Body of pancreas (tissue), 4 donors: Measurements from ENCODE around the gene FMNL2. TPM values are rescaled to one million over a fixed set of nuclear protein-coding genes. Genes with fewer than 3 reads are reported as not detected.

ENCODE experiments used
- ATAC-seq: fragments of 150-250 bp; one replicate; pipeline ENCODE4 v1.9.1; 2016
- DNase-seq, 4 donors: peaks; one replicate each; pipeline ENCODE4 v3.0.0-alpha.2; 2019
- H3K27ac ChIP-seq, 4 donors: fragments of 200-600 bp; sonication (generic); 1 replicate in 3 of 4; 2 replicates in 1 of 4; pipeline versions ENCODE4 v1.5.1 to v1.6.1; 2016 to 2019; ENCODE audit warnings: mild to moderate bottlenecking in 1 of 4, mixed read lengths in 1 of 4, moderate library complexity in 1 of 4
- H3K27me3 ChIP-seq, 2 donors: fragments of 200-600 bp; sonication (generic); one replicate each; pipeline ENCODE4 v1.6.0; 2016; ENCODE audit warnings: mild to moderate bottlenecking in 1 of 2
- H3K36me3 ChIP-seq, 2 donors: fragments of 200-600 bp; sonication (generic); replicated peaks in 1 of 2; 2 replicates each; pipeline ENCODE4 v1.5.1; 2016; ENCODE audit warnings: low read depth in 2 of 2; ENCODE audit not compliant: insufficient read depth in 1 of 2
- H3K4me1 ChIP-seq: fragments of 200-600 bp; sonication (generic); one replicate; pipeline ENCODE4 v1.6.0; 2016
- H3K4me3 ChIP-seq, 2 donors: fragments of 200-600 bp; sonication (generic); 1 replicate in 1 of 2; 2 replicates in 1 of 2; pipeline ENCODE4 v1.5.1; 2016 to 2019
- H3K9me3 ChIP-seq, 3 donors: fragments of 200-600 bp; sonication (generic); 1 replicate in 2 of 3; 2 replicates in 1 of 3; pipeline ENCODE4 v1.5.1; 2016
- CTCF ChIP-seq, 7 experiments: fragments of 450-650 bp in 4 of 7; fragments of 200-600 bp in 3 of 7; sonication (generic) in 3 of 7; IDR thresholded peaks; one replicate each; pipeline ENCODE4 v1.5.1; 2016 to 2019; ENCODE audit warnings: antibody characterized with exemption in 7 of 7
- POLR2A ChIP-seq, 3 donors: fragments of 450-650 bp; IDR thresholded peaks; one replicate each; pipeline ENCODE4 v1.6.1; 2016; ENCODE audit warnings: antibody characterized with exemption in 3 of 3, mild to moderate bottlenecking in 2 of 3
- WGBS, 2 donors: methylation state at CpG; one replicate each; pipeline ENCODE4 v1.1.5; 2017; 5-methylcytosine and 5-hydroxymethylcytosine counted together
- intact Hi-C: fragments of 100-400 bp; cut with DNase I; formaldehyde crosslinking; loops from one replicate; pipeline ENCODE4 v1.15.1; 2023
- total RNA-seq, 2 donors: library from RNA; depleted of rRNA; stranded (reverse); fragments of >200 nt; gene quantifications; one replicate each; pipeline ENCODE4 v1.1.0, GENCODE V29; 2016

Gene FMNL2
- total RNA-seq, 2 donors from 2014 or later = 13.5 to 44.4 TPM

- 51 to 64% methylated on average over 2 of the region's 2 CpGs for WGBS, 2 donors
- ATAC-seq = no peak
These were observed 71.3 kb downstream of the FMNL2 start for GRCh38 chr2:152406119-152406835.

GRCh38 chr2:152406836-152407161, 71.8 kb downstream of the FMNL2 start:
- Histone ChIP-seq H3K4me1 (peaks cover 82% of the 10 kb centered on the region), H3K27me3 (no peaks in the 10 kb centered on the region), H3K27ac (peak overlapping the region in 2 of 4 donors; percentile 10 to 38), H3K9me3 (no peaks in the 10 kb centered on the region), H3K4me3 (no peak overlapping the region), H3K36me3 (no peaks in the 10 kb centered on the region)
- ATAC-seq = no peak
- WGBS, 2 donors = 60 to 69% methylated on average over 2 of the region's 2 CpGs
- no peak for DNase-seq
- TF ChIP-seq POLR2A (IDR thresholded peaks at IDR 0.05) (no peak), CTCF (IDR thresholded peaks at IDR 0.05) (no peak)
- intact Hi-C loops = no loop called here

More at GRCh38 chr2:152406119-152406835, 71.3 kb downstream of the FMNL2 start:
- Histone ChIP-seq H3K36me3 (no peaks in the 10 kb centered on the region), H3K27ac (peak overlapping the region; percentile 60 to 78 (median 72)), H3K4me3 (no peak overlapping the region), H3K9me3 (no peaks in the 10 kb centered on the region), H3K27me3 (no peaks in the 10 kb centered on the region), H3K4me1 (peaks cover 84% of the 10 kb centered on the region)
- intact Hi-C loops = no loop called here
- TF ChIP-seq CTCF (IDR thresholded peaks at IDR 0.05) = no peak
- TF ChIP-seq POLR2A (IDR thresholded peaks at IDR 0.05) = no peak
- DNase-seq = no peak

- TF ChIP-seq POLR2A (IDR thresholded peaks at IDR 0.05) = peak in 2 of 3 donors; percentile 13 to 19
- TF ChIP-seq CTCF (IDR thresholded peaks at IDR 0.05) = no peak
- DNase-seq (peak in 3 of 4 donors; percentile 33 to 43 (median 34)), ATAC-seq (no peak)
- Histone ChIP-seq H3K9me3 (no peaks in the 10 kb centered on the region), H3K27ac (peak overlapping the region; percentile 10 to 48 (median 38)), H3K4me3 (no peak overlapping the region), H3K27me3 (no peaks in the 10 kb centered on the region), H3K4me1 (peaks cover 78% of the 10 kb centered on the region), H3K36me3 (no peaks in the 10 kb centered on the region)
- intact Hi-C loops = no loop called here
- WGBS, 2 donors = 54 to 66% methylated on average over 8 of the region's 8 CpGs
These were observed 72.3 kb downstream of the FMNL2 start for GRCh38 chr2:152407204-152407721.

GRCh38 chr2:152407806-152408205, 72.8 kb downstream of the FMNL2 start:
- Histone ChIP-seq H3K27me3 (no peaks in the 10 kb centered on the region), H3K4me1 (peaks cover 78% of the 10 kb centered on the region), H3K4me3 (no peak overlapping the region), H3K9me3 (no peaks in the 10 kb centered on the region), H3K36me3 (no peaks in the 10 kb centered on the region), H3K27ac (peak overlapping the region; percentile 10 to 48 (median 38))
- intact Hi-C loops = no loop called here
- WGBS, 2 donors = 83 to 87% methylated on average over 1 of the region's 1 CpG
- DNase-seq (no peak), ATAC-seq (no peak)
- TF ChIP-seq CTCF (IDR thresholded peaks at IDR 0.05) = no peak
- TF ChIP-seq POLR2A (IDR thresholded peaks at IDR 0.05) = no peak

GRCh38 chr2:152408254-152408653, 73.3 kb downstream of the FMNL2 start:
- ATAC-seq (no peak), DNase-seq (no peak)
- Histone ChIP-seq H3K36me3 (no peaks in the 10 kb centered on the region), H3K4me1 (peaks cover 76% of the 10 kb centered on the region), H3K9me3 (no peaks in the 10 kb centered on the region), H3K27me3 (no peaks in the 10 kb centered on the region), H3K27ac (peak overlapping the region in 1 of 4 donors; percentile 39), H3K4me3 (no peak overlapping the region)
- 89% methylated on average over 3 of the region's 3 CpGs for WGBS, 2 donors
- intact Hi-C loops = no loop called here
- TF ChIP-seq POLR2A (IDR thresholded peaks at IDR 0.05) (no peak), CTCF (IDR thresholded peaks at IDR 0.05) (no peak)
